HEK293 (cell line): ENCODE measurements around the gene MYOC.

Experiments used
- CTCF ChIA-PET: fragments of 350-600 bp; formaldehyde crosslinking; extraction: SDS; loops from one replicate; lab custom pipeline; 2021; ENCODE audit warnings: antibody characterized with exemption; lab: Yijun Ruan, JAX
- POLR2A ChIA-PET: fragments of 300-600 bp; formaldehyde crosslinking; extraction: SDS; loops from one replicate; lab custom pipeline; 2020; ENCODE audit warnings: antibody characterized with exemption, inconsistent platforms; lab: Yijun Ruan, JAX
- H3K27ac ChIP-seq: fragments of 200-500 bp; sonication (Bioruptor generic); 2 replicates; pipeline ENCODE4 v1.5.1; 2014; ENCODE audit warnings: low read depth, low read length, control low read depth, inconsistent platforms; ENCODE audit errors: extremely low read depth
- H3K36me3 ChIP-seq, 2 experiments: fragments of 200-500 bp in 1 of 2; sonication (Bioruptor generic) in 1 of 2; 1 replicate in 1 of 2; 2 replicates in 1 of 2; pipeline ENCODE4 v1.5.1; 2014 to 2017; ENCODE audit warnings: inconsistent platforms in 2 of 2, low read length in 2 of 2; ENCODE audit not compliant: control insufficient read depth in 2 of 2, insufficient read depth in 1 of 2
- H3K4me1 ChIP-seq: fragments of 200-500 bp; sonication (Bioruptor generic); 2 replicates; pipeline ENCODE4 v1.5.1; 2014; ENCODE audit warnings: mild to moderate bottlenecking, low read length, inconsistent platforms; ENCODE audit not compliant: control insufficient read depth, insufficient read depth
- H3K4me3 ChIP-seq: 2 replicates; pipeline ENCODE4 v1.5.1; 2011; ENCODE audit warnings: low read depth, mild to moderate bottlenecking, control low read depth, low read length, moderate library complexity
- H3K9me3 ChIP-seq: fragments of 200-500 bp; sonication (Bioruptor generic); 2 replicates; pipeline ENCODE4 v1.5.1; 2014; ENCODE audit warnings: low read depth, low read length, inconsistent platforms; ENCODE audit not compliant: control insufficient read depth, insufficient read depth
- GFI1B ChIP-seq: fragments of 450-650 bp; formaldehyde crosslinking; IDR thresholded peaks from 2 replicates; pipeline ENCODE4 v1.5.1; 2016; ENCODE audit warnings: missing biosample characterization, missing genetic modification characterization
- HOXA7 ChIP-seq: sonication (generic); formaldehyde crosslinking; IDR thresholded peaks from 2 replicates; pipeline ENCODE4 v1.8.1; 2022; ENCODE audit warnings: missing genetic modification reagents, borderline replicate concordance
- SP2 ChIP-seq: fragments of 450-650 bp; formaldehyde crosslinking; IDR thresholded peaks from 2 replicates; pipeline ENCODE4 v1.5.1; 2016; ENCODE audit warnings: missing biosample characterization, missing genetic modification characterization
- ZNF221 ChIP-seq: fragments of 450-650 bp; formaldehyde crosslinking; IDR thresholded peaks from 2 replicates; pipeline ENCODE4 v1.5.1; 2017; ENCODE audit warnings: missing biosample characterization, missing genetic modification characterization, borderline replicate concordance
- ZNF416 ChIP-seq: fragments of 450-650 bp; formaldehyde crosslinking; IDR thresholded peaks from 2 replicates; pipeline ENCODE4 v1.5.1; 2016; ENCODE audit warnings: missing biosample characterization, missing genetic modification characterization
- ZNF747 ChIP-seq: fragments of 450-650 bp; formaldehyde crosslinking; IDR thresholded peaks from 2 replicates; pipeline ENCODE4 v1.5.1; 2016; ENCODE audit warnings: missing biosample characterization, missing genetic modification characterization
- ZNF777 ChIP-seq: fragments of 450-650 bp; formaldehyde crosslinking; IDR thresholded peaks from 2 replicates; pipeline ENCODE4 v1.5.1; 2017; ENCODE audit warnings: missing biosample characterization, missing genetic modification characterization, borderline replicate concordance
- ZNF792 ChIP-seq: fragments of 450-650 bp; formaldehyde crosslinking; IDR thresholded peaks from 2 replicates; pipeline ENCODE4 v1.5.1; 2016; ENCODE audit warnings: missing biosample characterization, missing genetic modification characterization
- ZNF830 ChIP-seq: fragments of 450-650 bp; IDR thresholded peaks from 2 replicates; pipeline ENCODE4 v1.5.0; 2018; ENCODE audit warnings: missing biosample characterization, missing genetic modification characterization, low read depth, mild to moderate bottlenecking, moderate library complexity
- TF ChIP-seq, protein P1 (sequence below): fragments of 450-650 bp; formaldehyde crosslinking; conservative IDR thresholded peaks from 2 replicates; pipeline ENCODE4 v1.5.1; 2016; ENCODE audit warnings: low read depth, missing biosample characterization, missing genetic modification characterization
- TF ChIP-seq, protein P2 (sequence below): fragments of 450-650 bp; formaldehyde crosslinking; IDR thresholded peaks from 2 replicates; pipeline ENCODE4 v1.5.1; 2016; ENCODE audit warnings: missing biosample characterization, missing genetic modification characterization
- TF ChIP-seq, protein P3 (sequence below): fragments of 450-650 bp; formaldehyde crosslinking; IDR thresholded peaks from 2 replicates; pipeline ENCODE4 v1.5.1; 2016; ENCODE audit warnings: missing biosample characterization, missing genetic modification characterization
- TF ChIP-seq, protein P4 (sequence below): fragments of 450-650 bp; formaldehyde crosslinking; IDR thresholded peaks from 2 replicates; pipeline ENCODE4 v1.5.1; 2017; ENCODE audit warnings: missing biosample characterization, missing genetic modification characterization

Gene MYOC

DNA sequence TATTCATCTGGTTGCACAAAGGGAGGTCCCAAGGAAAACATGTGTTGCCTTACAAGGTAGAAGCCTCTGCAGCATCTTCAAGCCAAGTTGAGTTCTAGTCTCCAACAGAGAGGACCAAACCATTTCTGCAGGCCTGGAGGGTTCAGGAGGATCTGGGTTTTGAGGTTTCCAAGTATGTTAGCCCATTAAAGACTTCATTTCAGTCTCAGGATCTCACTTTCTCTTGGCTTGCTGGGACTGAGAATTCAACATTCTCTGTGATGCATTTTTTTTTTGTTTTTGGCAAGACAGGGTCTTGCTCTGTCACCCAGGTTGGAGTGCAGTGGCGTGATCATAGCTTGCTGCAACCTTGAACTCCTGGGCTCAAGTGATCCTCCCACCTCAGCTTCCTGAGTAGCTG is 39.2 kb downstream of the MYOC start:
- Histone ChIP-seq H3K36me3 (no peaks in the 10 kb centered on the region), H3K27ac (no peak overlapping the region), H3K9me3 (no peaks in the 10 kb centered on the region), H3K4me1 (no peaks in the 10 kb centered on the region), H3K4me3 (no peak overlapping the region)
- ChIA-PET POLR2A (no interaction called here), CTCF (no interaction called here)
- TF ChIP-seq, protein P1, sequence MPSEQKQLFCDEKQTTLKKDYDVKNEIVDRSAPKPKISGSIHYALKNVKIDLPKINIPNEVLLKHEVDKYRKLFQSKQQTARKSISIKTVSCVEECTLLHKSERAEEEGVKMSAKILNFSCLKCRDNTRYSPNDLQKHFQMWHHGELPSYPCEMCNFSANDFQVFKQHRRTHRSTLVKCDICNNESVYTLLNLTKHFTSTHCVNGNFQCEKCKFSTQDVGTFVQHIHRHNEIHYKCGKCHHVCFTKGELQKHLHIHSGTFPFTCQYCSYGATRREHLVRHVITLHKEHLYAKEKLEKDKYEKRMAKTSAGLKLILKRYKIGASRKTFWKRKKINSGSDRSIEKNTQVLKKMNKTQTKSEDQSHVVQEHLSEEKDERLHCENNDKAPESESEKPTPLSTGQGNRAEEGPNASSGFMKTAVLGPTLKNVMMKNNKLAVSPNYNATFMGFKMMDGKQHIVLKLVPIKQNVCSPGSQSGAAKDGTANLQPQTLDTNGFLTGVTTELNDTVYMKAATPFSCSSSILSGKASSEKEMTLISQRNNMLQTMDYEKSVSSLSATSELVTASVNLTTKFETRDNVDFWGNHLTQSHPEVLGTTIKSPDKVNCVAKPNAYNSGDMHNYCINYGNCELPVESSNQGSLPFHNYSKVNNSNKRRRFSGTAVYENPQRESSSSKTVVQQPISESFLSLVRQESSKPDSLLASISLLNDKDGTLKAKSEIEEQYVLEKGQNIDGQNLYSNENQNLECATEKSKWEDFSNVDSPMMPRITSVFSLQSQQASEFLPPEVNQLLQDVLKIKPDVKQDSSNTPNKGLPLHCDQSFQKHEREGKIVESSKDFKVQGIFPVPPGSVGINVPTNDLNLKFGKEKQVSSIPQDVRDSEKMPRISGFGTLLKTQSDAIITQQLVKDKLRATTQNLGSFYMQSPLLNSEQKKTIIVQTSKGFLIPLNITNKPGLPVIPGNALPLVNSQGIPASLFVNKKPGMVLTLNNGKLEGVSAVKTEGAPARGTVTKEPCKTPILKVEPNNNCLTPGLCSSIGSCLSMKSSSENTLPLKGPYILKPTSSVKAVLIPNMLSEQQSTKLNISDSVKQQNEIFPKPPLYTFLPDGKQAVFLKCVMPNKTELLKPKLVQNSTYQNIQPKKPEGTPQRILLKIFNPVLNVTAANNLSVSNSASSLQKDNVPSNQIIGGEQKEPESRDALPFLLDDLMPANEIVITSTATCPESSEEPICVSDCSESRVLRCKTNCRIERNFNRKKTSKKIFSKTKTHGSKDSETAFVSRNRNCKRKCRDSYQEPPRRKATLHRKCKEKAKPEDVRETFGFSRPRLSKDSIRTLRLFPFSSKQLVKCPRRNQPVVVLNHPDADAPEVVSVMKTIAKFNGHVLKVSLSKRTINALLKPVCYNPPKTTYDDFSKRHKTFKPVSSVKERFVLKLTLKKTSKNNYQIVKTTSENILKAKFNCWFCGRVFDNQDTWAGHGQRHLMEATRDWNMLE: no peak
- TF ChIP-seq, protein P2, sequence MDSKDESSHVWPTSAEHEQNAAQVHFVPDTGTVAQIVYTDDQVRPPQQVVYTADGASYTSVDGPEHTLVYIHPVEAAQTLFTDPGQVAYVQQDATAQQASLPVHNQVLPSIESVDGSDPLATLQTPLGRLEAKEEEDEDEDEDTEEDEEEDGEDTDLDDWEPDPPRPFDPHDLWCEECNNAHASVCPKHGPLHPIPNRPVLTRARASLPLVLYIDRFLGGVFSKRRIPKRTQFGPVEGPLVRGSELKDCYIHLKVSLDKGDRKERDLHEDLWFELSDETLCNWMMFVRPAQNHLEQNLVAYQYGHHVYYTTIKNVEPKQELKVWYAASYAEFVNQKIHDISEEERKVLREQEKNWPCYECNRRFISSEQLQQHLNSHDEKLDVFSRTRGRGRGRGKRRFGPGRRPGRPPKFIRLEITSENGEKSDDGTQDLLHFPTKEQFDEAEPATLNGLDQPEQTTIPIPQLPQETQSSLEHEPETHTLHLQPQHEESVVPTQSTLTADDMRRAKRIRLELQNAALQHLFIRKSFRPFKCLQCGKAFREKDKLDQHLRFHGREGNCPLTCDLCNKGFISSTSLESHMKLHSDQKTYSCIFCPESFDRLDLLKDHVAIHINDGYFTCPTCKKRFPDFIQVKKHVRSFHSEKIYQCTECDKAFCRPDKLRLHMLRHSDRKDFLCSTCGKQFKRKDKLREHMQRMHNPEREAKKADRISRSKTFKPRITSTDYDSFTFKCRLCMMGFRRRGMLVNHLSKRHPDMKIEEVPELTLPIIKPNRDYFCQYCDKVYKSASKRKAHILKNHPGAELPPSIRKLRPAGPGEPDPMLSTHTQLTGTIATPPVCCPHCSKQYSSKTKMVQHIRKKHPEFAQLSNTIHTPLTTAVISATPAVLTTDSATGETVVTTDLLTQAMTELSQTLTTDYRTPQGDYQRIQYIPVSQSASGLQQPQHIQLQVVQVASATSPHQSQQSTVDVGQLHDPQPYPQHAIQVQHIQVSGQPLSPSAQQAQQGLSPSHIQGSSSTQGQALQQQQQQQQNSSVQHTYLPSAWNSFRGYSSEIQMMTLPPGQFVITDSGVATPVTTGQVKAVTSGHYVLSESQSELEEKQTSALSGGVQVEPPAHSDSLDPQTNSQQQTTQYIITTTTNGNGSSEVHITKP (tag by site-specific recombination): peak; percentile 59

DNA sequence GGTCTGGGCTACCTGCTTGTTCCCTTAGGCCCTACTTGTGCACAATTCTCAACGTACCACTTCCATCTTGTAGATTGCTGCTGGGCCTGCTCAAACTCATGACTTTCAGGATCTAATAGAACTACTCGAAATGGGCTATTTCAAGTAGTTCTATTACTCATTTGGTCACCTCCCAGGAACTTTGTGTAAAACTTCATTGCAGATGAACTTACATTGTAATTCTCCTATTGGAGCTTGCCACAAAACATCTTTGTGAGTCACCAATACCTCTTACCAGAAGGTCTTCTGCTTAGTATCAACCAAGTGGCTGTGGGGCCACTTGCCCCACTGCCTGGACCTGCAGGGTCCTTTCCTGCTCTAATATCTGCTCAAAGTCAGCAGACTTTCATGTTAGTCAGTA is 41.2 kb downstream of the MYOC start:
- Histone ChIP-seq H3K4me1 (no peaks in the 10 kb centered on the region), H3K36me3 (no peaks in the 10 kb centered on the region), H3K4me3 (no peak overlapping the region), H3K27ac (no peak overlapping the region), H3K9me3 (no peaks in the 10 kb centered on the region)
- POLR2A ChIA-PET: no interaction called here
- TF ChIP-seq, protein P3, sequence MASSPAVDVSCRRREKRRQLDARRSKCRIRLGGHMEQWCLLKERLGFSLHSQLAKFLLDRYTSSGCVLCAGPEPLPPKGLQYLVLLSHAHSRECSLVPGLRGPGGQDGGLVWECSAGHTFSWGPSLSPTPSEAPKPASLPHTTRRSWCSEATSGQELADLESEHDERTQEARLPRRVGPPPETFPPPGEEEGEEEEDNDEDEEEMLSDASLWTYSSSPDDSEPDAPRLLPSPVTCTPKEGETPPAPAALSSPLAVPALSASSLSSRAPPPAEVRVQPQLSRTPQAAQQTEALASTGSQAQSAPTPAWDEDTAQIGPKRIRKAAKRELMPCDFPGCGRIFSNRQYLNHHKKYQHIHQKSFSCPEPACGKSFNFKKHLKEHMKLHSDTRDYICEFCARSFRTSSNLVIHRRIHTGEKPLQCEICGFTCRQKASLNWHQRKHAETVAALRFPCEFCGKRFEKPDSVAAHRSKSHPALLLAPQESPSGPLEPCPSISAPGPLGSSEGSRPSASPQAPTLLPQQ (tag by site-specific recombination): no peak
- TF ChIP-seq ZNF221 (no peak), ZNF777 (tag by site-specific recombination) (no peak), HOXA7 (no peak), ZNF747 (tag by site-specific recombination) (no peak), ZNF416 (tag by site-specific recombination) (no peak), ZNF792 (tag by site-specific recombination) (no peak), ZNF830 (no peak), SP2 (tag by site-specific recombination) (no peak), GFI1B (tag by site-specific recombination) (no peak)
- TF ChIP-seq, protein P4, sequence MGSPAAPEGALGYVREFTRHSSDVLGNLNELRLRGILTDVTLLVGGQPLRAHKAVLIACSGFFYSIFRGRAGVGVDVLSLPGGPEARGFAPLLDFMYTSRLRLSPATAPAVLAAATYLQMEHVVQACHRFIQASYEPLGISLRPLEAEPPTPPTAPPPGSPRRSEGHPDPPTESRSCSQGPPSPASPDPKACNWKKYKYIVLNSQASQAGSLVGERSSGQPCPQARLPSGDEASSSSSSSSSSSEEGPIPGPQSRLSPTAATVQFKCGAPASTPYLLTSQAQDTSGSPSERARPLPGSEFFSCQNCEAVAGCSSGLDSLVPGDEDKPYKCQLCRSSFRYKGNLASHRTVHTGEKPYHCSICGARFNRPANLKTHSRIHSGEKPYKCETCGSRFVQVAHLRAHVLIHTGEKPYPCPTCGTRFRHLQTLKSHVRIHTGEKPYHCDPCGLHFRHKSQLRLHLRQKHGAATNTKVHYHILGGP (tag by site-specific recombination): no peak
- CTCF ChIA-PET: no interaction called here
